Osteocyte (in vitro differentiated cells): ENCODE measurements around the gene NFASC. TPM values are rescaled to one million over a fixed set of nuclear protein-coding genes. Genes with fewer than 3 reads are reported as not detected.

Source experiments
- DNase-seq: peaks from one replicate; pipeline ENCODE4 v3.0.0; 2021; ENCODE audit warnings: mixed read lengths; ENCODE audit not compliant: unreplicated experiment; ENCODE audit errors: extremely low spot score
- H3K27ac Mint-ChIP-seq: one replicate; pipeline ENCODE4 v1.8.0; 2021; ENCODE audit warnings: mild to moderate bottlenecking, mixed read lengths; ENCODE audit not compliant: unreplicated experiment
- H3K27me3 Mint-ChIP-seq: one replicate; pipeline ENCODE4 v1.8.0; 2021; ENCODE audit warnings: mixed read lengths; ENCODE audit not compliant: unreplicated experiment
- H3K36me3 Mint-ChIP-seq: one replicate; pipeline ENCODE4 v1.8.0; 2021; ENCODE audit warnings: mixed read lengths; ENCODE audit not compliant: unreplicated experiment
- H3K4me1 Mint-ChIP-seq: one replicate; pipeline ENCODE4 v1.8.0; 2021; ENCODE audit warnings: mixed read lengths; ENCODE audit not compliant: unreplicated experiment
- H3K4me3 Mint-ChIP-seq: one replicate; pipeline ENCODE4 v1.8.0; 2021; ENCODE audit warnings: mild to moderate bottlenecking, moderate library complexity, mixed read lengths; ENCODE audit not compliant: unreplicated experiment
- H3K9me3 Mint-ChIP-seq: one replicate; pipeline ENCODE4 v1.8.0; 2021; ENCODE audit warnings: mixed read lengths; ENCODE audit not compliant: unreplicated experiment
- total RNA-seq: library from RNA; stranded (reverse); gene quantifications from 2 replicates; pipeline ENCODE4 v1.2.1, GENCODE V29; 2021
- TF ChIP-seq, protein P1 (sequence below): fragments of 200-600 bp; sonication (generic); IDR thresholded peaks from 2 replicates; pipeline ENCODE4 v1.5.0; 2021; ENCODE audit warnings: antibody characterized with exemption, mild to moderate bottlenecking, moderate library complexity

The NFASC gene
- total RNA-seq, 1 donor from 2014 or later = not detected

DNA sequence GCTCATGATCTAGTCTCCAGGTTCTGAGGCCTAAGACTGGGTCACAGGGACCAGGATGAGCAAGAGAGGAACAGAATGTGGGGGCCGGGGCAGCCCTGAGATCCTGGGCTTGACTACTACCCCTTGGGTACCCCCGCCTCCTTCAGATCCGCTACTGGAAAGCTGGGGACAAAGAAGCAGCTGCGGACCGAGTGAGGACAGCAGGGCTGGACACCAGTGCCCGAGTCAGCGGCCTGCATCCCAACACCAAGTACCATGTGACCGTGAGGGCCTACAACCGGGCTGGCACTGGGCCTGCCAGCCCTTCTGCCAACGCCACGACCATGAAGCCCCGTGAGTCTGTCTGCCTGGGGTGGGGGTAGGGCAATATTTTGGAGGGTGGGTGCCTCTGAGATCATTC lies 201.1 kb downstream of the NFASC start:
- no peak overlapping the region for H3K4me3 Mint-ChIP-seq

DNA sequence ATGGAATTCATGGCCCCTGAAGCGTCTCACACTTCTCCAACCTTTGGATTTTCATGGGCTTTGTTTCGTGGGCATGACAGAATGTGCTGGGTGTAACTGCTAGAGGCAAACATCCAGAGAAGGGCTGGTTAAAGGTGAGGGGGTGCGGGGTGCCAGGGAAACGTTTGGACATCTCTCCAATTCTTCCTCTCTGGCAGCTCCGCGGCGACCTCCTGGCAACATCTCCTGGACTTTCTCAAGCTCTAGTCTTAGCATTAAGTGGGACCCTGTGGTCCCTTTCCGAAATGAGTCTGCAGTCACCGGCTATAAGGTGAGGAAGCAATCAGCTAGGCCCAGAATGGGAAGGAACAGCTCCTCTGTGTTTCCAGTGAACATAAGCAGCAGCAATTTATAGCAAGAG lies 201.6 kb downstream of the NFASC start:
- no peak overlapping the region for H3K27ac Mint-ChIP-seq
- no peaks in the 10 kb centered on the region for H3K9me3 Mint-ChIP-seq
- no peak overlapping the region for H3K4me3 Mint-ChIP-seq
- DNase-seq = no peak
- H3K36me3 Mint-ChIP-seq = no peaks in the 10 kb centered on the region
- TF ChIP-seq, protein P1, sequence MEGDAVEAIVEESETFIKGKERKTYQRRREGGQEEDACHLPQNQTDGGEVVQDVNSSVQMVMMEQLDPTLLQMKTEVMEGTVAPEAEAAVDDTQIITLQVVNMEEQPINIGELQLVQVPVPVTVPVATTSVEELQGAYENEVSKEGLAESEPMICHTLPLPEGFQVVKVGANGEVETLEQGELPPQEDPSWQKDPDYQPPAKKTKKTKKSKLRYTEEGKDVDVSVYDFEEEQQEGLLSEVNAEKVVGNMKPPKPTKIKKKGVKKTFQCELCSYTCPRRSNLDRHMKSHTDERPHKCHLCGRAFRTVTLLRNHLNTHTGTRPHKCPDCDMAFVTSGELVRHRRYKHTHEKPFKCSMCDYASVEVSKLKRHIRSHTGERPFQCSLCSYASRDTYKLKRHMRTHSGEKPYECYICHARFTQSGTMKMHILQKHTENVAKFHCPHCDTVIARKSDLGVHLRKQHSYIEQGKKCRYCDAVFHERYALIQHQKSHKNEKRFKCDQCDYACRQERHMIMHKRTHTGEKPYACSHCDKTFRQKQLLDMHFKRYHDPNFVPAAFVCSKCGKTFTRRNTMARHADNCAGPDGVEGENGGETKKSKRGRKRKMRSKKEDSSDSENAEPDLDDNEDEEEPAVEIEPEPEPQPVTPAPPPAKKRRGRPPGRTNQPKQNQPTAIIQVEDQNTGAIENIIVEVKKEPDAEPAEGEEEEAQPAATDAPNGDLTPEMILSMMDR = no peak
- H3K4me1 Mint-ChIP-seq = peaks cover 2% of the 10 kb centered on the region
- H3K27me3 Mint-ChIP-seq = peaks cover 2% of the 10 kb centered on the region

More for the DNA sequence above, 201.1 kb downstream of the NFASC start:
- TF ChIP-seq, protein P1 = no peak
- Mint-ChIP-seq H3K27ac (no peak overlapping the region), H3K36me3 (no peaks in the 10 kb centered on the region), H3K27me3 (peaks cover 2% of the 10 kb centered on the region), H3K9me3 (no peaks in the 10 kb centered on the region), H3K4me1 (peaks cover 2% of the 10 kb centered on the region)
- no peak for DNase-seq

Other genes with a start within 250 kb of the NFASC start
- gene LRRN2, start 185.1 kb upstream of the NFASC start, total RNA-seq = not detected in 2 replicates
- gene CNTN2, start 172.3 kb downstream of the NFASC start, total RNA-seq = not detected in 2 replicates
- gene TMEM81, start 213.6 kb downstream of the NFASC start, total RNA-seq = 3.6 and 3.9 TPM in 2 replicates